ENCODE measurements around the gene FAM200A. TPM values are rescaled to one million over a fixed set of nuclear protein-coding genes. Genes with fewer than 3 reads are reported as not detected.
"Not testable (repeated sequence)": the region's sequence is repeated elsewhere in the genome, so short reads cannot be mapped to it uniquely, and the experiment has no call there.

FAM200A gene
- total RNA-seq, 1 donor from 2014 or later: 21.1 TPM

GRCh38 chr7:99596408-99596955 is 44.6 kb upstream of the FAM200A start:
- no peaks in the 10 kb centered on the region for H3K27me3 Mint-ChIP-seq (ENCODE audit: insufficient read depth, low read depth)
- TF ChIP-seq, protein P1, sequence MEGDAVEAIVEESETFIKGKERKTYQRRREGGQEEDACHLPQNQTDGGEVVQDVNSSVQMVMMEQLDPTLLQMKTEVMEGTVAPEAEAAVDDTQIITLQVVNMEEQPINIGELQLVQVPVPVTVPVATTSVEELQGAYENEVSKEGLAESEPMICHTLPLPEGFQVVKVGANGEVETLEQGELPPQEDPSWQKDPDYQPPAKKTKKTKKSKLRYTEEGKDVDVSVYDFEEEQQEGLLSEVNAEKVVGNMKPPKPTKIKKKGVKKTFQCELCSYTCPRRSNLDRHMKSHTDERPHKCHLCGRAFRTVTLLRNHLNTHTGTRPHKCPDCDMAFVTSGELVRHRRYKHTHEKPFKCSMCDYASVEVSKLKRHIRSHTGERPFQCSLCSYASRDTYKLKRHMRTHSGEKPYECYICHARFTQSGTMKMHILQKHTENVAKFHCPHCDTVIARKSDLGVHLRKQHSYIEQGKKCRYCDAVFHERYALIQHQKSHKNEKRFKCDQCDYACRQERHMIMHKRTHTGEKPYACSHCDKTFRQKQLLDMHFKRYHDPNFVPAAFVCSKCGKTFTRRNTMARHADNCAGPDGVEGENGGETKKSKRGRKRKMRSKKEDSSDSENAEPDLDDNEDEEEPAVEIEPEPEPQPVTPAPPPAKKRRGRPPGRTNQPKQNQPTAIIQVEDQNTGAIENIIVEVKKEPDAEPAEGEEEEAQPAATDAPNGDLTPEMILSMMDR (IDR thresholded peaks at IDR 0.05): no peak
- TF ChIP-seq EZH2 (IDR thresholded peaks at IDR 0.05) (no peak), EZH2phosphoT487 (IDR thresholded peaks at IDR 0.05) (no peak)
- H3K9me3 Mint-ChIP-seq: no peaks in the 10 kb centered on the region
- Histone ChIP-seq H3K27me3 (no peaks in the 10 kb centered on the region), H3K9me3 (ENCODE audit: low read depth) (peaks cover 21% of the 10 kb centered on the region), H3K4me3 (no peak overlapping the region), H2AFZ (replicated peaks) (no peak overlapping the region), H3K27ac (no peak overlapping the region), H3K9ac (no peak overlapping the region), H3K79me2 (ENCODE audit: low read depth) (no peaks in the 10 kb centered on the region), H4K20me1 (ENCODE audit: low read depth) (no peaks in the 10 kb centered on the region), H3F3A (ENCODE audit: low read depth) (peaks cover 49% of the 10 kb centered on the region), H3K36me3 (no peaks in the 10 kb centered on the region), H3K4me1 (no peaks in the 10 kb centered on the region), H3K4me2 (no peak overlapping the region)
- H3K4me1 Mint-ChIP-seq: no peaks in the 10 kb centered on the region
- DNase-seq (ENCODE audit: low spot score): no peak
- H3K27ac Mint-ChIP-seq: no peak overlapping the region
- no peaks in the 10 kb centered on the region for H3K36me3 Mint-ChIP-seq
- no peak overlapping the region for H3K4me3 Mint-ChIP-seq

- Histone ChIP-seq H4K20me1 (ENCODE audit: low read depth) (no peaks in the 10 kb centered on the region), H3K9ac (no peak overlapping the region), H3K79me2 (ENCODE audit: low read depth) (no peaks in the 10 kb centered on the region), H3K4me2 (no peak overlapping the region), H3K9me3 (ENCODE audit: low read depth) (peaks cover 21% of the 10 kb centered on the region), H3K4me3 (no peak overlapping the region), H3K36me3 (no peaks in the 10 kb centered on the region), H3K27ac (no peak overlapping the region), H3K27me3 (no peaks in the 10 kb centered on the region), H3F3A (ENCODE audit: low read depth) (peaks cover 60% of the 10 kb centered on the region), H3K4me1 (no peaks in the 10 kb centered on the region), H2AFZ (replicated peaks) (no peak overlapping the region)
- Mint-ChIP-seq H3K9me3 (no peaks in the 10 kb centered on the region), H3K27ac (no peak overlapping the region), H3K27me3 (ENCODE audit: insufficient read depth, low read depth) (no peaks in the 10 kb centered on the region), H3K4me1 (no peaks in the 10 kb centered on the region), H3K36me3 (no peaks in the 10 kb centered on the region), H3K4me3 (no peak overlapping the region)
- no peak for DNase-seq (ENCODE audit: low spot score)
- TF ChIP-seq EZH2phosphoT487 (IDR thresholded peaks at IDR 0.05) (no peak), EZH2 (IDR thresholded peaks at IDR 0.05) (no peak)
- TF ChIP-seq, protein P1 (IDR thresholded peaks at IDR 0.05): no peak
Observed at GRCh38 chr7:99594948-99595745, 43.2 kb upstream of the FAM200A start.

DNA sequence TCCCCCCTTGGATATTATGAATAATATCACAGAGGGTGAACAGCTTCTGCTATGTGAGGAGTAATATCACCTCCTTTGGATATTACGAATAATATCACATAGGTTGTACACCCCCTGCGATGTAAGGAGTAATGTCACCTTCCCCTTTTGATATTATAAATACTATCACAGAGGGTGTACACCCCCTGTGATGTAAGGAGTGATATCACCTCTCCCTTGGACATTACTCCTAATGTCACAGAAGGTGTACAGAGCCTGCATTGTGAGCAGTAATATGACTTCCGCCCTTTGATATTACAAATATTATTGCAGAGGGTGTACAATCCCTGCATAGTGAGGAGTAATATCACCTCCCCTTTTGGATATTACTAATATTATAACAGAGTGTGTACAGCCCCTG is 37.0 kb upstream of the FAM200A start:
- Histone ChIP-seq H3K4me3 (no peak overlapping the region), H3K79me2 (ENCODE audit: low read depth) (no peaks in the 10 kb centered on the region), H4K20me1 (ENCODE audit: low read depth) (no peaks in the 10 kb centered on the region), H3K36me3 (no peaks in the 10 kb centered on the region), H3K27me3 (no peaks in the 10 kb centered on the region), H3K9ac (no peak overlapping the region), H2AFZ (replicated peaks) (no peak overlapping the region), H3K9me3 (ENCODE audit: low read depth) (peaks cover 15% of the 10 kb centered on the region), H3K27ac (no peak overlapping the region), H3K4me1 (no peaks in the 10 kb centered on the region), H3K4me2 (no peak overlapping the region), H3F3A (ENCODE audit: low read depth) (peaks cover 44% of the 10 kb centered on the region)
- H3K36me3 Mint-ChIP-seq: no peaks in the 10 kb centered on the region
- TF ChIP-seq, protein P1 (IDR thresholded peaks at IDR 0.05): no peak
- TF ChIP-seq EZH2phosphoT487 (IDR thresholded peaks at IDR 0.05): no peak
- TF ChIP-seq EZH2 (IDR thresholded peaks at IDR 0.05): no peak
- H3K9me3 Mint-ChIP-seq: no peaks in the 10 kb centered on the region
- no peak overlapping the region for H3K4me3 Mint-ChIP-seq
- H3K27me3 Mint-ChIP-seq (ENCODE audit: insufficient read depth, low read depth): no peaks in the 10 kb centered on the region
- H3K4me1 Mint-ChIP-seq: no peaks in the 10 kb centered on the region
- no peak for DNase-seq (ENCODE audit: low spot score)
- H3K27ac Mint-ChIP-seq: no peak overlapping the region

DNA sequence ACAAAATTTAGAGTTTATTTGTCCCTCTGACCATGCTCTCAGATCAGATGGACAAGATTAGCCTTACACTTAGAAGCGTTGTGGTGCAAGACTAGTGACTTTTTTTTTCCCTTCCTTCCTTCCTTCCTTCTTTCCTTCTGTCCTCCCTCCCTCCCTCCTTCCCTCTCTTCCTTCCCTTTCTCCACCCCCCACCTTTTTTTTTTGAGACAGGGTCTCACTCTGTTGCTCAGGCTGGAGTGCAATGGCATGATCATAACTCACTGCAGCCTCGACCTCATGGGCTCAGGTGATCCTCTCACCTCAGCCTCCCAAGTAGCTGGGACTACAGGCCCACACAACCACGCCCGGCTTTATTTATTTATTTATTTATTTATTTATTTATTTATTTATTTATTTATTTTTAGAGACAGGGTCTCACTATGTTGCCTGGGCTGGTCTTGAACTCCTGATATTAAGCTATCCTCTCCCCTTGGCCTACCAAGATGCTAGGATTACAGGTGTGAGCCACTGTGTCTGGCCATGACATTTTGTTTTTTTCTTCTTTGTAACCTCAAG is 28.9 kb upstream of the FAM200A start:
- not testable (repeated sequence) for H3K4me1 ChIP-seq; DNase-seq (ENCODE audit: low spot score); H3K4me1 Mint-ChIP-seq; H3K27me3 Mint-ChIP-seq (ENCODE audit: insufficient read depth, low read depth); H3K27me3 ChIP-seq; H3K9me3 Mint-ChIP-seq; H3K9ac ChIP-seq; H3K27ac ChIP-seq; H3K9me3 ChIP-seq (ENCODE audit: low read depth); H3K36me3 Mint-ChIP-seq; H3K36me3 ChIP-seq; H3K79me2 ChIP-seq (ENCODE audit: low read depth)
- Histone ChIP-seq H3F3A (ENCODE audit: low read depth) (peaks cover 42% of the 10 kb centered on the region), H3K4me3 (peak overlapping the region; percentile 66), H4K20me1 (ENCODE audit: low read depth) (peaks cover 11% of the 10 kb centered on the region), H2AFZ (replicated peaks) (peak overlapping the region; percentile 97), H3K4me2 (peak overlapping the region; percentile 93)
- Mint-ChIP-seq H3K27ac (peak overlapping the region; percentile 98), H3K4me3 (peak overlapping the region; percentile 93)
